K562 (cell line): ENCODE measurements around the gene AAGAB. TPM values are rescaled to one million over a fixed set of nuclear protein-coding genes. Genes with fewer than 3 reads are reported as not detected.

Experiments used
- ATAC-seq: fragments of 200-7000 bp; cut with Tn5 transposase; 3 replicates; pipeline ENCODE4 v1.9.1; 2020; ENCODE audit warnings: moderate library complexity
- BruUV-seq: library from RNA; stranded (reverse); fragments of 400-500 nt; replicated peaks from 2 replicates; lab custom pipeline; 2021; lab: Mats Ljungman, UMichigan
- CTCF ChIA-PET: fragments of 300-600 bp; formaldehyde crosslinking; extraction: SDS; loops from one replicate; lab custom pipeline; 2021; ENCODE audit warnings: low intra/inter-chr PET ratio; lab: Yijun Ruan, JAX
- POLR2A ChIA-PET: fragments of 300-600, 350-650 bp; sonication (Branson Sonifier 250); formaldehyde crosslinking; extraction: SDS; loops from one replicate; lab custom pipeline; 2021; ENCODE audit warnings: antibody characterized with exemption, inconsistent platforms; lab: Yijun Ruan, JAX
- DNase-seq, 4 experiments: peaks; one replicate each; pipeline versions ENCODE4 v3.0.0 to v3.0.0-alpha.2; 2011 to 2018; ENCODE audit warnings: low spot score in 3 of 4, mixed read lengths in 3 of 4; ENCODE audit errors: extremely low read depth in 1 of 4
- FAIRE-seq: peaks from 2 replicates; lab custom pipeline; 2011; peaks lifted over from hg19 to GRCh38; lab: Jason Lieb, UNC
- H2AFZ ChIP-seq: 2 replicates; pipeline ENCODE4 v1.6.0; 2011; ENCODE audit warnings: low read depth, low read length, control low read depth, inconsistent platforms
- H3K27ac ChIP-seq: fragments of 200-600 bp; 3 replicates; pipeline ENCODE4 v1.8.0; 2011; ENCODE audit warnings: low read depth, mild to moderate bottlenecking, control low read depth, inconsistent platforms, low read length, moderate library complexity, mixed read lengths; ENCODE audit errors: extremely low read depth
- H3K27me3 ChIP-seq, 2 experiments: fragments of 300-600 bp in 1 of 2; 2 replicates in 1 of 2; 3 replicates in 1 of 2; pipeline versions ENCODE4 v1.6.0 to v1.8.0; 2011; ENCODE audit warnings: inconsistent platforms in 2 of 2, low read length in 2 of 2, mild to moderate bottlenecking in 1 of 2, mixed read lengths in 1 of 2, moderate library complexity in 1 of 2; ENCODE audit not compliant: control insufficient read depth in 2 of 2, insufficient read depth in 2 of 2
- H3K36me3 ChIP-seq: fragments of 300-600 bp; 3 replicates; pipeline ENCODE4 v1.8.0; 2011; ENCODE audit warnings: mild to moderate bottlenecking, low read length, inconsistent platforms; ENCODE audit not compliant: control insufficient read depth, insufficient read depth
- H3K4me1 ChIP-seq, 2 experiments: fragments of 200-600 bp in 1 of 2; replicated peaks in 1 of 2; 2 replicates in 1 of 2; 3 replicates in 1 of 2; pipeline versions ENCODE4 v1.5.1 to v1.8.0; 2011; ENCODE audit warnings: inconsistent platforms in 2 of 2, low read length in 2 of 2, mild to moderate bottlenecking in 1 of 2, mixed read lengths in 1 of 2, moderate library complexity in 1 of 2; ENCODE audit not compliant: control insufficient read depth in 2 of 2, insufficient read depth in 2 of 2
- H3K4me2 ChIP-seq: 2 replicates; pipeline ENCODE4 v1.6.1; 2011; ENCODE audit warnings: low read length, control low read depth, inconsistent platforms, mixed read lengths; ENCODE audit not compliant: insufficient read depth
- H3K4me3 ChIP-seq: fragments of 200-600 bp; sonication (generic), shearing (Covaris generic); 2 replicates; pipeline ENCODE4 v1.5.1; 2016; ENCODE audit warnings: control low read depth, inconsistent platforms
- H3K79me2 ChIP-seq: fragments of 200-600 bp; 3 replicates; pipeline ENCODE4 v1.8.0; 2011; ENCODE audit warnings: low read length, inconsistent platforms; ENCODE audit not compliant: control insufficient read depth, insufficient read depth
- H3K9ac ChIP-seq, 2 experiments: 2 replicates each; pipeline versions ENCODE4 v1.6.0 to v1.6.1; 2011; ENCODE audit warnings: low read depth in 2 of 2, low read length in 2 of 2, control low read depth in 1 of 2, inconsistent platforms in 1 of 2, mild to moderate bottlenecking in 1 of 2, mixed read lengths in 1 of 2; ENCODE audit not compliant: insufficient read depth in 1 of 2
- H3K9me1 ChIP-seq: one replicate; pipeline ENCODE4 v1.6.0; 2011; ENCODE audit warnings: inconsistent platforms, mild to moderate bottlenecking, low read length, moderate library complexity; ENCODE audit not compliant: control insufficient read depth, insufficient read depth
- H3K9me3 ChIP-seq: replicated peaks from 2 replicates; pipeline ENCODE4 v1.5.1; 2011; ENCODE audit warnings: low read depth, low read length, inconsistent platforms; ENCODE audit not compliant: control insufficient read depth, insufficient read depth
- H4K20me1 ChIP-seq: replicated peaks from 2 replicates; pipeline ENCODE4 v1.6.1; 2011; ENCODE audit warnings: low read length, inconsistent platforms, mixed read lengths; ENCODE audit not compliant: control insufficient read depth, insufficient read depth
- CBFA2T3 ChIP-seq: fragments of 450-650 bp; IDR thresholded peaks from 2 replicates; pipeline ENCODE4 v1.6.1; 2017
- CHD1 ChIP-seq: fragments of 200-600 bp; sonication (generic); IDR thresholded peaks from one replicate; pipeline ENCODE4 v1.6.1; 2012; ENCODE audit warnings: mild to moderate bottlenecking, moderate library complexity, low read length, inconsistent platforms
- GATA2 ChIP-seq: sonication (generic); formaldehyde crosslinking; IDR thresholded peaks from 2 replicates; pipeline ENCODE4 v1.4.0; 2020; ENCODE audit warnings: mild to moderate bottlenecking, missing genetic modification reagents
- IRF9 ChIP-seq: fragments of 450-650 bp; IDR thresholded peaks from 2 replicates; pipeline ENCODE4 v1.6.1; 2016; ENCODE audit warnings: missing biosample characterization, missing genetic modification characterization
- NCOA2 ChIP-seq, 2 experiments: fragments of 450-650 bp; IDR thresholded peaks; 2 replicates each; pipeline ENCODE4 v1.6.1; 2018; ENCODE audit warnings: mild to moderate bottlenecking in 2 of 2, moderate library complexity in 1 of 2; ENCODE audit not compliant: partially characterized antibody in 2 of 2
- PYGO2 ChIP-seq: fragments of 450-650 bp; IDR thresholded peaks from 2 replicates; pipeline ENCODE4 v1.6.1; 2016; ENCODE audit warnings: mild to moderate bottlenecking, missing genetic modification characterization, moderate library complexity, missing compliant biosample characterization
- RBM15 ChIP-seq: fragments of 200-400 bp; formaldehyde crosslinking; IDR thresholded peaks from 2 replicates; pipeline ENCODE4 v1.6.1; 2018; ENCODE audit warnings: mild to moderate bottlenecking, low read length, moderate library complexity; ENCODE audit not compliant: insufficient read depth
- SMAD1 ChIP-seq: fragments of 150-350 bp; IDR thresholded peaks from 2 replicates; pipeline ENCODE4 v1.6.1; 2014; ENCODE audit warnings: low read length, low read depth; ENCODE audit not compliant: partially characterized antibody
- STAT5B ChIP-seq: fragments of 250-450 bp; sonication (Bioruptor Pico); IDR thresholded peaks from 2 replicates; pipeline ENCODE4 v1.8.0; 2021; ENCODE audit warnings: mild to moderate bottlenecking, inconsistent platforms
- TBP ChIP-seq: optimal IDR thresholded peaks from 2 replicates; pipeline ENCODE3; 2011; ENCODE audit warnings: low read depth, low read length, improper control_type of control experiment
- ZNF311 ChIP-seq: fragments of 250-450 bp; sonication (Bioruptor Pico); IDR thresholded peaks from 2 replicates; pipeline ENCODE4 v1.4.0; 2020; ENCODE audit warnings: mild to moderate bottlenecking, moderate library complexity
- ZNF395 ChIP-seq: fragments of 200-800 bp; sonication (Bioruptor generic); IDR thresholded peaks from 2 replicates; pipeline ENCODE4 v1.6.1; 2017; ENCODE audit warnings: missing genetic modification characterization, missing compliant biosample characterization
- ZNF75A ChIP-seq: fragments of 450-650 bp; formaldehyde crosslinking; IDR thresholded peaks from 2 replicates; pipeline ENCODE4 v1.4.0; 2020; ENCODE audit warnings: mild to moderate bottlenecking
- WGBS: fragments of 100-300 bp; shearing (Covaris generic); methylation state at CpG from one replicate; pipeline ENCODE4 v1.1.6; 2016; ENCODE audit warnings: low coverage, mixed read lengths; ENCODE audit not compliant: insufficient coverage; ENCODE audit errors: missing lambda C conversion rate; 5-methylcytosine and 5-hydroxymethylcytosine counted together
- in situ Hi-C: fragments of 300-500 bp; cut with MboI; formaldehyde crosslinking; loops from 4 replicates; pipeline ENCODE4 v1.15.0; 2018; ENCODE audit warnings: inconsistent platforms, mixed read lengths
- intact Hi-C: fragments of 100-400 bp; cut with micrococcal nuclease; formaldehyde crosslinking; loops from 2 replicates; pipeline ENCODE4 v1.14.2; 2022
- polyA plus RNA-seq, 8 experiments: library from polyadenylated mRNA; depleted of rRNA in 4 of 8; stranded (reverse) in 5 of 8; unstranded in 3 of 8; fragments of >200 nt; fragmentation: Nextera tagmentation in 2 of 8; fragmentation: Illumina TruSeq in 1 of 8; extraction: Ambion mirVana in 2 of 8; extraction: Trizol in 1 of 8; gene quantifications; 2 replicates each; pipeline versions ENCODE4 v1.2.1 to v1.2.3, GENCODE V29; 2011 to 2014; ENCODE audit warnings: inconsistent platforms in 1 of 8, missing spikeins in 1 of 8
- total RNA-seq, 7 experiments: library from RNA; depleted of rRNA in 6 of 7; stranded (reverse); fragments of >200 nt in 6 of 7; fragmentation: Illumina TruSeq in 2 of 7; extraction: Trizol in 2 of 7; gene quantifications; 2 replicates each; pipeline versions ENCODE4 v1.2.1 to v1.2.3, GENCODE V29; 2011 to 2021; ENCODE audit warnings: low replicate concordance in 1 of 7
- TF ChIP-seq, protein P1 (sequence below): IDR thresholded peaks from 2 replicates; pipeline ENCODE4 v1.6.1; 2011; ENCODE audit warnings: borderline replicate concordance, low read depth, mild to moderate bottlenecking, moderate library complexity, low read length; ENCODE audit not compliant: insufficient read depth, poor library complexity, severe bottlenecking

Gene AAGAB
- total and polyA plus RNA-seq, 9 of the 15 experiments (the other 6 are each of a cell fraction or from before 2014, with no cell fraction given), result 17.8 to 109 (median 58.3) TPM

DNA sequence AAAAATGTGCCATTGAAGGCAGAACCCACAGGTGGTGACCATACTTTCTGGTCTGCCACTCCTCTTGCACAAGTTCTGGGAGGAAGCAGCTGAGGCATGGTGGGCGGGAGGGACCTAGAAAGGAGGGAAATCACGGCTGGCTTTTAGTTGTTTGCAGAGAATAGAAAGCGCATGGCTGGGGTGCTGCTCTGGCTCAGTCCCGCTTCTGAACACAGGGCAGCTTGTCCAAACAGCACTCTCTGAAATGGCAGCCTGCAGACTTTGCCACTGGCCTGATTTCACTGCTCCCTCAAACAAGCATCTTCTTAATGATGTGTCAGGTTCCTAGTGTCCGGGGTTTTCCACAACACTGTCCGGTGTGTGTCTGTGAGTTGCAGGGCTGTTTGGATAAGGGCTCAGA lies 76.7 kb downstream of the AAGAB start (continued):
- no peak for TF ChIP-seq PYGO2 (tag)
- TF ChIP-seq CBFA2T3, result no peak
- no peak for TF ChIP-seq STAT5B (CRISPR knock-in tag)
- no peak for TF ChIP-seq ZNF311 (CRISPR knock-in tag)
- TF ChIP-seq SMAD1, result no peak
- no peak for TF ChIP-seq IRF9 (tag)
- TF ChIP-seq GATA2 (CRISPR knock-in tag), result no peak
- TF ChIP-seq RBM15, result no peak
- no peak for TF ChIP-seq NCOA2 (IDR thresholded peaks at IDR 0.05; ENCODE audit: partially characterized antibody in 2 of 2)

DNA sequence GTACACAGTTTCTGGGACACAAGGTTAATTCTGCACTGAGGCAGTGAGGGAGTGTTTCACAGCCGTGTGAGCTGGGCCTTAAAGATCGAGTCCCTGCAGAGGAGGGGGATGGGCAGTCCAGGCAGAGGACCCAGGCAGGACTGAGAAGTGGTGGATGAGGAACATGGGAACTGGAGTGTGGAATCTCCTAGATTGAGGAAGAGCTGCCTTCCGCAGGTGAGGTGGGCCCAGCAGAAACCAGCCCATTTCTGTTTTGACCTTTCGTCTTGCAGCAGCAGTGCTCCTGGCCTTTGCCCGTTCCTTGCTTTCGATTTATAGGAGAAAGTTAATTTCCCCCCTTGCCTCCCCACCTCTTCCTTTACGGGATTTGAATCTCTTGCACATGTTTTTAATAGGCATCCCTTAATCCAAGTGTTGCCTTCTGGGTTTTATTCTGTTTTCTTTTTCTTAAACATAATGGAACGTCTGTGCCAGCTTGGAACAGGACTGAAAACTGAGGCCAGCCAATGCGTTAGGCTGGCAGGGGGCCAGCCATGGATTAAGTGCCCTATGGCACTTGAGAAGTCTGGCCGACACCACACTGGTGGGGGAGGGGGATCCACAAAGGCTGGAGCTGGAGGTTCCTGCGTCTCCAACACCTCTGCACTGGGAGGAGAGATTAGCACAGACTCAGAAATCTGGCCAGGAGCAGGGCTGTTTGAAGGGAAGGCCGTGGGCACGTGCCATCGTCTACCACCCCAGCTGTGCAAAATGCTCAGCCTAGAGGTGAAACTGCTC lies 78.1 kb downstream of the AAGAB start:
- Histone ChIP-seq H3K79me2 (no peaks in the 10 kb centered on the region), H3K27me3 (no peaks in the 10 kb centered on the region), H3K27ac (no peak overlapping the region), H2AFZ (no peak overlapping the region), H3K36me3 (peaks cover 33% of the 10 kb centered on the region; the same call in 2 of the 3 replicates), H3K9me3 (no peaks in the 10 kb centered on the region), H3K4me2 (no peak overlapping the region), H3K9me1 (peaks cover 5% of the 10 kb centered on the region), H4K20me1 (peaks cover 20% of the 10 kb centered on the region; the same call in 1 of the 2 replicates), H3K4me1 (peaks cover 17 to 20% of the 10 kb centered on the region in 2 experiments), H3K9ac (no peak overlapping the region), H3K4me3 (no peak overlapping the region)
- WGBS, result 84% methylated on average over 14 of the region's 14 CpGs
- in situ Hi-C loops, result no loop called here
- intact Hi-C loops, result loop anchor here (10.0 kb wide), 1 partner anchor 112 kb away; the partner anchor contains the start of gene SMAD3
- no peak for FAIRE-seq
- ChIA-PET CTCF (no interaction called here), POLR2A (interaction anchor here (1.0 kb wide), 2 partner anchors 24 to 27 kb away, joined by 3 read pairs; no protein-coding TSS in a partner anchor)
- DNase-seq, result no peak
- no peak for ATAC-seq
- BruUV-seq, result no TSS peak
- TF ChIP-seq, protein P1, sequence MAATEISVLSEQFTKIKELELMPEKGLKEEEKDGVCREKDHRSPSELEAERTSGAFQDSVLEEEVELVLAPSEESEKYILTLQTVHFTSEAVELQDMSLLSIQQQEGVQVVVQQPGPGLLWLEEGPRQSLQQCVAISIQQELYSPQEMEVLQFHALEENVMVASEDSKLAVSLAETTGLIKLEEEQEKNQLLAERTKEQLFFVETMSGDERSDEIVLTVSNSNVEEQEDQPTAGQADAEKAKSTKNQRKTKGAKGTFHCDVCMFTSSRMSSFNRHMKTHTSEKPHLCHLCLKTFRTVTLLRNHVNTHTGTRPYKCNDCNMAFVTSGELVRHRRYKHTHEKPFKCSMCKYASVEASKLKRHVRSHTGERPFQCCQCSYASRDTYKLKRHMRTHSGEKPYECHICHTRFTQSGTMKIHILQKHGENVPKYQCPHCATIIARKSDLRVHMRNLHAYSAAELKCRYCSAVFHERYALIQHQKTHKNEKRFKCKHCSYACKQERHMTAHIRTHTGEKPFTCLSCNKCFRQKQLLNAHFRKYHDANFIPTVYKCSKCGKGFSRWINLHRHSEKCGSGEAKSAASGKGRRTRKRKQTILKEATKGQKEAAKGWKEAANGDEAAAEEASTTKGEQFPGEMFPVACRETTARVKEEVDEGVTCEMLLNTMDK, result no peak
- TF ChIP-seq ZNF75A (CRISPR knock-in tag) (no peak), TBP (no peak), CHD1 (no peak), ZNF395 (CRISPR knock-in tag) (no peak)
